Measurements from ENCODE around the gene TRPC4. TPM values are rescaled to one million over a fixed set of nuclear protein-coding genes. Genes with fewer than 3 reads are reported as not detected.

Gene TRPC4
- polyA plus RNA-seq, 3 donors = not detected

DNA sequence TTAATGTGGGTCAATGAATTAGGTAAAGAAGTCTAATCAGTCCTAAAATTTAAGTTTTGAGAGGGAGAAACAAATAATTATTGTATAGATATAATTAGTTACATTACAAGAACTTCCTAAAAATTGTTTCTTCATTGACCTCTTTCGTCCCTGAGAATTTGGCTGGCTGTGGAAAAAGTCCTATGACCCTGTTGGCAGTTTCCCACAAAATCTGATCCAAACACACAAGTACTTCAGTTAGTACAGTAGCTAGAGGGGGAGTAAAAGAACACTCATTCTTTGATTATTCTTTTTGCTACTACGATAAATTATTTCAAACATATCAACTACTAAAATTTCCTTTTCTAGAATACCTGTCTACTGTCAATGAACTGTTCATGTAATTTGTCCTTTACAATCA, 282.3 kb downstream of the TRPC4 start:
- no peaks in the 10 kb centered on the region for H3K4me1 Mint-ChIP-seq
- DNase-seq = no peak

More for the DNA sequence above, 282.3 kb downstream of the TRPC4 start:
- no peak overlapping the region for H3K27ac Mint-ChIP-seq
- Histone ChIP-seq H3K27me3 (ENCODE audit: control insufficient read depth in 2 of 2, insufficient read depth in 2 of 2, low read length in 2 of 2) (no peaks in the 10 kb centered on the region), H3K9me3 (replicated peaks in 1 of 2; ENCODE audit: control insufficient read depth in 1 of 2, insufficient read depth in 1 of 2, low read length in 2 of 2) (no peaks in the 10 kb centered on the region), H3K4me1 (ENCODE audit: control insufficient read depth in 1 of 2, insufficient read depth in 2 of 2, low read length in 2 of 2) (no peaks in the 10 kb centered on the region), H2AFZ (ENCODE audit: insufficient read depth, low read depth, low read length, poor library complexity, severe bottlenecking) (no peak overlapping the region), H4K20me1 (ENCODE audit: insufficient read depth, low read length) (no peaks in the 10 kb centered on the region), H3K27ac (ENCODE audit: low read depth in 1 of 2, low read length in 2 of 2) (no peak overlapping the region), H3K4me3 (replicated peaks in 1 of 3; ENCODE audit: low read depth in 2 of 3, low read length in 3 of 3) (no peak overlapping the region), H3K36me3 (replicated peaks in 1 of 2; ENCODE audit: control insufficient read depth in 1 of 2, insufficient read depth in 2 of 2, low read length in 2 of 2) (no peaks in the 10 kb centered on the region), H3K79me2 (ENCODE audit: insufficient read depth, low read length) (no peaks in the 10 kb centered on the region), H3K4me2 (replicated peaks; ENCODE audit: extremely low read depth, low read length, poor library complexity, severe bottlenecking) (no peak overlapping the region), H3K9ac (ENCODE audit: insufficient read depth, low read length, poor library complexity, severe bottlenecking) (no peak overlapping the region)
- no peaks in the 10 kb centered on the region for H3K36me3 Mint-ChIP-seq
- H3K27me3 Mint-ChIP-seq (ENCODE audit: low read depth in 3 of 3) = no peaks in the 10 kb centered on the region
- intact Hi-C loops (cut with micrococcal nuclease) = no loop called here
- WGBS (ENCODE audit: insufficient coverage) = no CpG with 5 or more reads among the region's 2 CpGs
- no peak overlapping the region for H3K4me3 Mint-ChIP-seq
- TF ChIP-seq, protein P1, sequence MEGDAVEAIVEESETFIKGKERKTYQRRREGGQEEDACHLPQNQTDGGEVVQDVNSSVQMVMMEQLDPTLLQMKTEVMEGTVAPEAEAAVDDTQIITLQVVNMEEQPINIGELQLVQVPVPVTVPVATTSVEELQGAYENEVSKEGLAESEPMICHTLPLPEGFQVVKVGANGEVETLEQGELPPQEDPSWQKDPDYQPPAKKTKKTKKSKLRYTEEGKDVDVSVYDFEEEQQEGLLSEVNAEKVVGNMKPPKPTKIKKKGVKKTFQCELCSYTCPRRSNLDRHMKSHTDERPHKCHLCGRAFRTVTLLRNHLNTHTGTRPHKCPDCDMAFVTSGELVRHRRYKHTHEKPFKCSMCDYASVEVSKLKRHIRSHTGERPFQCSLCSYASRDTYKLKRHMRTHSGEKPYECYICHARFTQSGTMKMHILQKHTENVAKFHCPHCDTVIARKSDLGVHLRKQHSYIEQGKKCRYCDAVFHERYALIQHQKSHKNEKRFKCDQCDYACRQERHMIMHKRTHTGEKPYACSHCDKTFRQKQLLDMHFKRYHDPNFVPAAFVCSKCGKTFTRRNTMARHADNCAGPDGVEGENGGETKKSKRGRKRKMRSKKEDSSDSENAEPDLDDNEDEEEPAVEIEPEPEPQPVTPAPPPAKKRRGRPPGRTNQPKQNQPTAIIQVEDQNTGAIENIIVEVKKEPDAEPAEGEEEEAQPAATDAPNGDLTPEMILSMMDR (IDR thresholded peaks at IDR 0.05) = no peak
- H3K9me3 Mint-ChIP-seq = peaks cover 0 to 2% (median 0%) of the 10 kb centered on the region in 7 donors

Small RNA genes lying within 50 kb of the gene (small RNA-seq; reads per million reads assigned to genes)
- 0.71 reads per million for gene RNA5SP26 (ENCODE audit: insufficient read length, low read depth)

All from CD14-positive monocyte (primary cell).